ENCODE data around the gene KNL1. TPM values are rescaled to one million over a fixed set of nuclear protein-coding genes. Genes with fewer than 3 reads are reported as not detected.
A peak's percentile ranks its signal among the peaks of the same experiment; 100 is the strongest.

KNL1 gene
- total RNA-seq, 1 donor from 2014 or later, result 21.4 TPM

GRCh38 chr15:40591389-40591788 is 2.7 kb upstream of the KNL1 start:
- peak overlapping the region; percentile 76 for H3K4me3 Mint-ChIP-seq
- TF ChIP-seq CTCF (conservative IDR thresholded peaks at IDR 0.05), result no peak
- DNase-seq (ENCODE audit: extremely low spot score, unreplicated experiment), result no peak
- no peaks in the 10 kb centered on the region for H3K36me3 Mint-ChIP-seq
- H3K9me3 Mint-ChIP-seq, result no peaks in the 10 kb centered on the region
- peaks cover 6% of the 10 kb centered on the region for H3K27me3 Mint-ChIP-seq
- H3K27ac Mint-ChIP-seq, result peak overlapping the region; percentile 92
- H3K4me1 Mint-ChIP-seq (ENCODE audit: unreplicated experiment), result peaks cover 19% of the 10 kb centered on the region

GRCh38 chr15:40593165-40593564 is 884 bp upstream of the KNL1 start:
- Mint-ChIP-seq H3K36me3 (no peaks in the 10 kb centered on the region), H3K4me1 (ENCODE audit: unreplicated experiment) (peaks cover 19% of the 10 kb centered on the region), H3K4me3 (peak overlapping the region; percentile 97), H3K27me3 (peaks cover 6% of the 10 kb centered on the region), H3K27ac (peak overlapping the region; percentile 99), H3K9me3 (no peaks in the 10 kb centered on the region)
- TF ChIP-seq CTCF (conservative IDR thresholded peaks at IDR 0.05), result no peak
- no peak for DNase-seq (ENCODE audit: extremely low spot score, unreplicated experiment)

- Mint-ChIP-seq H3K27me3 (peaks cover 6% of the 10 kb centered on the region), H3K27ac (peak overlapping the region; percentile 99), H3K9me3 (no peaks in the 10 kb centered on the region), H3K4me3 (peak overlapping the region; percentile 97), H3K4me1 (ENCODE audit: unreplicated experiment) (peaks cover 19% of the 10 kb centered on the region), H3K36me3 (no peaks in the 10 kb centered on the region)
- TF ChIP-seq CTCF (conservative IDR thresholded peaks at IDR 0.05), result peak; percentile 39
- no peak for DNase-seq (ENCODE audit: extremely low spot score, unreplicated experiment)
These were observed 384 bp downstream of the KNL1 start for GRCh38 chr15:40594429-40594836.

DNA sequence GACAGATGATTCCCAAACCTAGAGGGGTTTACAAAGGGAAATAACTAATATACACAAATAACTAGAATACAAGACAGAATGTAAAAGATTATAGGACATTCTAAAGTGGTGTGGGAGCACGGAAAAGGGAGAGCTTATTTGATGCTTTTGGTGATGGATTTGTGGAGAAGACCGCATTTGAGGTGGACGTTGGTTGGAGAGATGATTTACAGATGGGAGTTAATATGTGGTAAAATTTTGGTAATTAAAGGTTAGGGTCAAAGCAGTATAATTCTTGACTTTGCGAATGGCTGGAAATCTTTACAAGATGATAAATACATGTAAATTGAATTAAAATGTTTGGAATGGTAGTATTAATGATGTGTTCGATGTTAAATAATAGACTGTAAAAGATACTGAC is 1.2 kb downstream of the KNL1 start:
- Mint-ChIP-seq H3K36me3 (no peaks in the 10 kb centered on the region), H3K27ac (peak overlapping the region; percentile 99), H3K9me3 (no peaks in the 10 kb centered on the region), H3K4me3 (peak overlapping the region; percentile 97), H3K27me3 (peaks cover 6% of the 10 kb centered on the region), H3K4me1 (ENCODE audit: unreplicated experiment) (peaks cover 18% of the 10 kb centered on the region)
- TF ChIP-seq CTCF (conservative IDR thresholded peaks at IDR 0.05), result no peak
- DNase-seq (ENCODE audit: extremely low spot score, unreplicated experiment), result no peak

DNA sequence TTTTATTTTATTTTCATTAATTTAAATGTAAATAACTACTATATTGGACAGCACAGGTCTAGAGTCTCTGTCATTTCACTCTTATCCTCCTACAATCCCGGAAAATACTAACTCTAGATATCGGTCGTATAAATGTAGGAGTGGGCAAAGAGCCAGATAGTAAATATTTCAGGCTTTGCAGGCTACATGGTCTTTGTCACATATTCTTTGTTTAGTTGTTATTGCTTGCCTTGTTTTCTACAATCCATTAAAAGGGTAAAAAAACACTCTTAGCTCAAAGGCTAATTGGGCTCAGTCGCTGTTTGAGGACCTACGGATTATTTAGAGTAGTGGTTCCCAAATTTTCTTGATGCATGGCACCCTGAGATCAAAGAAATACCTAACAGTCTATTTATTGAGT is 1.7 kb downstream of the KNL1 start:
- Mint-ChIP-seq H3K4me3 (no peak overlapping the region), H3K4me1 (ENCODE audit: unreplicated experiment) (peaks cover 12% of the 10 kb centered on the region), H3K36me3 (no peaks in the 10 kb centered on the region), H3K27me3 (peaks cover 6% of the 10 kb centered on the region), H3K9me3 (no peaks in the 10 kb centered on the region), H3K27ac (no peak overlapping the region)
- DNase-seq (ENCODE audit: extremely low spot score, unreplicated experiment), result no peak
- TF ChIP-seq CTCF (conservative IDR thresholded peaks at IDR 0.05), result no peak

- Mint-ChIP-seq H3K9me3 (no peaks in the 10 kb centered on the region), H3K27ac (no peak overlapping the region), H3K4me1 (ENCODE audit: unreplicated experiment) (peaks cover 12% of the 10 kb centered on the region), H3K27me3 (peaks cover 6% of the 10 kb centered on the region), H3K4me3 (no peak overlapping the region), H3K36me3 (no peaks in the 10 kb centered on the region)
- no peak for DNase-seq (ENCODE audit: extremely low spot score, unreplicated experiment)
- TF ChIP-seq CTCF (conservative IDR thresholded peaks at IDR 0.05), result no peak
These were observed 3.0 kb downstream of the KNL1 start for GRCh38 chr15:40597024-40597423.
